RWPE1 (cell line): ENCODE measurements around the gene MIPOL1.
"Not testable (repeated sequence)": the region's sequence is repeated elsewhere in the genome, so short reads cannot be mapped to it uniquely, and the experiment has no call there.

Experiments
- CTCF ChIA-PET: fragments of 350-600 bp; sonication (Branson Sonifier 250); formaldehyde crosslinking; extraction: SDS; loops from one replicate; lab custom pipeline; 2021; lab: Yijun Ruan, JAX
- POLR2A ChIA-PET: fragments of 400-600 bp; formaldehyde crosslinking; extraction: SDS; loops from one replicate; lab custom pipeline; 2020; ENCODE audit warnings: antibody characterized with exemption; ENCODE audit not compliant: low non-redundant PET; lab: Yijun Ruan, JAX
- DNase-seq: peaks from one replicate; pipeline ENCODE4 v3.0.0; 2012; ENCODE audit warnings: low spot score
- H3K27ac ChIP-seq: fragments of 450-650 bp; 2 replicates; pipeline ENCODE4 v1.5.1; 2017
- CTCF ChIP-seq: fragments of 450-650 bp; conservative IDR thresholded peaks from 2 replicates; pipeline ENCODE4 v1.5.1; 2017; ENCODE audit warnings: low read depth, mild to moderate bottlenecking

MIPOL1 gene

GRCh38 chr14:37172936-37173614 is 24.7 kb upstream of the MIPOL1 start:
- no peak for TF ChIP-seq CTCF
- H3K27ac ChIP-seq, result no peak overlapping the region
- no peak for DNase-seq
- POLR2A ChIA-PET, result no interaction called here
- CTCF ChIA-PET, result interaction anchor here (1.8 kb wide), 1 partner anchor 23 kb away, joined by 4 read pairs; no protein-coding TSS in a partner anchor

GRCh38 chr14:37179896-37180502 is 17.7 kb upstream of the MIPOL1 start:
- no peak for DNase-seq
- TF ChIP-seq CTCF, result no peak
- ChIA-PET CTCF (no interaction called here), POLR2A (no interaction called here)
- H3K27ac ChIP-seq, result no peak overlapping the region

- POLR2A ChIA-PET, CTCF ChIA-PET, H3K27ac ChIP-seq, DNase-seq: not testable (repeated sequence)
Observed at GRCh38 chr14:37180886-37181285, 16.9 kb upstream of the MIPOL1 start.

GRCh38 chr14:37181441-37181840 is 16.3 kb upstream of the MIPOL1 start:
- POLR2A ChIA-PET, result no interaction called here

GRCh38 chr14:37184520-37184919 is 13.2 kb upstream of the MIPOL1 start:
- DNase-seq, H3K27ac ChIP-seq, POLR2A ChIA-PET: not testable (repeated sequence)
- CTCF ChIA-PET, result interaction anchor here (0.7 kb wide), 1 partner anchor 299 kb away, joined by 3 read pairs; no protein-coding TSS in a partner anchor

More at GRCh38 chr14:37181441-37181840, 16.3 kb upstream of the MIPOL1 start:
- CTCF ChIA-PET, result no interaction called here
- no peak overlapping the region for H3K27ac ChIP-seq
- DNase-seq, result no peak
- TF ChIP-seq CTCF, result no peak

GRCh38 chr14:37185670-37186069 is 12.1 kb upstream of the MIPOL1 start:
- POLR2A ChIA-PET, result no interaction called here
- TF ChIP-seq CTCF, result no peak
- DNase-seq, result no peak
- H3K27ac ChIP-seq, result no peak overlapping the region
- CTCF ChIA-PET, result interaction anchor here (0.6 kb wide), 1 partner anchor 13 kb away, joined by 3 read pairs; no protein-coding TSS in a partner anchor

- ChIA-PET CTCF (interaction anchor here (0.5 kb wide), 1 partner anchor 553 kb away, joined by 3 read pairs; no protein-coding TSS in a partner anchor), POLR2A (interaction anchor here (0.6 kb wide), 1 partner anchor 10 kb away, joined by 6 read pairs; no protein-coding TSS in a partner anchor)
- no peak for TF ChIP-seq CTCF
- H3K27ac ChIP-seq, result no peak overlapping the region
- no peak for DNase-seq
Observed at GRCh38 chr14:37186865-37187264, 10.9 kb upstream of the MIPOL1 start.
